Measurements from ENCODE around the gene ARHGAP25.

ARHGAP25 gene

DNA sequence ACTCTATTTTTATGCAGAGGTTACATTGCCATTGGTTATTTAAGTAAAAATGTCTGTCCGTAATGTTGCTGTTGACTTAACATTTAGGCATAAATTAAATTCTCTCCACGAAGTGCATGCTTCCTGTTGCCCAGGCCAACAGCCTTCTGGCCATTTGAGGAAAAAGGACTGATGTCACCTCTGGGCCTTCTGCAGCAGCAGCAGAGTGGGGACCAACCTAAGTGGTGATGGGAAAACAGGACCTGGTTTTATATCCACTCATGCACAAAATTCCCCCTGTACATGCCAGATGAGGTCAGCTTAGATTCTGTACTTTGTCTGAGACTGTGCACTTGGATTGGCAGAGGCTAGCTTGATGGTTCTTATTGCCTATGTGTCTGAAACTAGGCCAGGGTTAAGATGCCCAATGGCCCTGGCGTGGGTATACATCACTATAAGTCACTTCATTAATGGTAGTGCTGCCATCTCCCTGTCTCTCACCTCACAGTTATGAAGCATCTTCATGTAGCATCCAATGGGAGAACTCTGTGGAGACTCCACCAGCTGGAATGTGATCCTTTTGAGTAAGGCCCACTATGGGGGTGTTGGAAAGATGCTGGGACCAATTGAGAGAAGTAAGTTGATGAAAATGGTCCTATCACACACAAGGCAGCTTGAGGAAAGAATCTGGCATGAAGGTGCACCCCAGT is 4.4 kb downstream of the ARHGAP25 start:
- no peak for DNase-seq (ENCODE audit: low read depth)
- TF ChIP-seq, protein P1, sequence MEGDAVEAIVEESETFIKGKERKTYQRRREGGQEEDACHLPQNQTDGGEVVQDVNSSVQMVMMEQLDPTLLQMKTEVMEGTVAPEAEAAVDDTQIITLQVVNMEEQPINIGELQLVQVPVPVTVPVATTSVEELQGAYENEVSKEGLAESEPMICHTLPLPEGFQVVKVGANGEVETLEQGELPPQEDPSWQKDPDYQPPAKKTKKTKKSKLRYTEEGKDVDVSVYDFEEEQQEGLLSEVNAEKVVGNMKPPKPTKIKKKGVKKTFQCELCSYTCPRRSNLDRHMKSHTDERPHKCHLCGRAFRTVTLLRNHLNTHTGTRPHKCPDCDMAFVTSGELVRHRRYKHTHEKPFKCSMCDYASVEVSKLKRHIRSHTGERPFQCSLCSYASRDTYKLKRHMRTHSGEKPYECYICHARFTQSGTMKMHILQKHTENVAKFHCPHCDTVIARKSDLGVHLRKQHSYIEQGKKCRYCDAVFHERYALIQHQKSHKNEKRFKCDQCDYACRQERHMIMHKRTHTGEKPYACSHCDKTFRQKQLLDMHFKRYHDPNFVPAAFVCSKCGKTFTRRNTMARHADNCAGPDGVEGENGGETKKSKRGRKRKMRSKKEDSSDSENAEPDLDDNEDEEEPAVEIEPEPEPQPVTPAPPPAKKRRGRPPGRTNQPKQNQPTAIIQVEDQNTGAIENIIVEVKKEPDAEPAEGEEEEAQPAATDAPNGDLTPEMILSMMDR (conservative IDR thresholded peaks at IDR 0.05; ENCODE audit: low read length), result no peak
- H3K4me3 ChIP-seq (ENCODE audit: low read length), result no peak overlapping the region

DNA sequence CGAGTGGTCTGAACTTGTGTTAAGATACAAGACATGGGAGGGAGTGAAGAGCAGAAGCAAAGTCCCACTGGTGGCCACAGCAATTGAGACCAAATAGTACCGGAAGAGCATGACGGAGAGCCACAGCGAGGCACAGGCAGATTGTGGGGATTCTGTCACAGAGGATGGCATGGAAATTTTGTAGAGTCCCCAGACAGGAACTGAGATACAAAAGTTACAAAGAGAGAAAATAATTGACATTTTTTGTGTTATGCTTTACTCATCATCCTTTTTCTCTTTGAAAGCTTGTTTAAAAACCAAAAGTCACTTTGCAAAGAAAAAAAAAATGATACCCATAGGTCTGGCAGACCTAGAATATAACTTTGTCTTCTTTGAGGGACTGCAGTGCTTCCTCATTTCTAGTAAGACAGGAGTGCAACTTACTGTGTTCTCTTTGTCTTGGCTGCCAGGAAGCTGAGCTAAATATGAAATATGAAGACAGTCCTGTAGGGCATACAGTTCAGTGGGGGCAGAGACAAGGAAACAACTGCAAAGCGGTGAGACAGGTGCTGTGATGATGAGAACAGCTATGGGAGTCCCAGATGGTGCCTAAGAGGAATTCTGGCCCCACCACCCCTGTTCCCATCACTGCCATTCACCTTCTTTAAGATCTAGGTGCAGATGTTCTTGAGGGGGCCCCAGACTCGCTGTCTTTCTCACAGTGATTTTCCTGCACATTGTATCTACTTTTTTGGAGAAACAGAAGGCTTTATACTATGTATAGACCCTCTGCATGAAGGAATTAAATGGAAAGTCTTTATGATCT is 5.2 kb downstream of the ARHGAP25 start:
- no peak overlapping the region for H3K4me3 ChIP-seq (ENCODE audit: low read length)
- TF ChIP-seq, protein P1 (conservative IDR thresholded peaks at IDR 0.05; ENCODE audit: low read length), result no peak
- no peak for DNase-seq (ENCODE audit: low read depth)

DNA sequence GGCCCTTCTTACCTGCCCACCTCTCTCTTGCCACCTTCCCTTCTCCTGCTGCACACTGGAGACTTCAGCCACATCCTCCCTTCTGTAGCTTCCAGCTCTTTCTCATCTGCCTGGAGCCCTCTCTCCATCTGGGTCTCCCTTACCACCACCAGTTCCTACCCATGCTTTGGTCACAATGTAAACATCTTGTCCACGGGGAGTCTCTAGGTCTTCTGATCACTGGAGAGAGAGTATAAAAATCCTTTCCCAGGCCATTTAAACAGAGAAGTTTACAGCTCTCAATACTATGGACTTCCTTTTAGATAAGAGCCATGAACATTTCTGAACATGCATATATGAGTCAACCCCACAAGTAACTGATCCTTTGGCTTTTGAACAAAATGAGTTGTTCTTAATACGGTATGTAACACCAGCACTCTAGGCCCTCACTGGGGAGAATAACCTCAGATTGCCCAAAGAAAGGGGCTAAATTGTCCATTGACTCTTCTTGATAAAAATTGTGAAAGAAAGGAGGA is 5.8 kb downstream of the ARHGAP25 start:
- no peak overlapping the region for H3K4me3 ChIP-seq (ENCODE audit: low read length)
- TF ChIP-seq, protein P1 (conservative IDR thresholded peaks at IDR 0.05; ENCODE audit: low read length), result no peak
- no peak for DNase-seq (ENCODE audit: low read depth)

DNA sequence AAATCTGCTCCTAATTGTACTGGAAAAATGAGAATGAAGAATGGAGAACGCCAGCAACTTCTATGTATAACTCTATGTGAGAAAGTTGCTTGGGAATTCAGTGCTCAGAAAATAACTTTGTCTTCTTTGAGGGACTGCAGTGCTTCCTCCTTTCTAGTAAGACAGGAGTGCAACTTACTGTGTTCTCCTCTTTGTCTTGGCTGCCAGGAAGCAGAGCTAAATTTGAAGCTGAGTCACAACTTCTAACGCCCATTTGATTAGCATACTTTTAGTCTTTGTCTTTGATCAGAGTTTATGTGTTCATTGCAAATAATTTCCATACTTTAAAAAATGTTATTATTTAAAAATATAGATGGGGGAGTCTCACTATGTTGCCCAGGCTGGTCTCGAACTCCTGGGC is 6.6 kb downstream of the ARHGAP25 start:
- TF ChIP-seq, protein P1 (conservative IDR thresholded peaks at IDR 0.05; ENCODE audit: low read length), result no peak
- DNase-seq (ENCODE audit: low read depth), result no peak
- no peak overlapping the region for H3K4me3 ChIP-seq (ENCODE audit: low read length)

DNA sequence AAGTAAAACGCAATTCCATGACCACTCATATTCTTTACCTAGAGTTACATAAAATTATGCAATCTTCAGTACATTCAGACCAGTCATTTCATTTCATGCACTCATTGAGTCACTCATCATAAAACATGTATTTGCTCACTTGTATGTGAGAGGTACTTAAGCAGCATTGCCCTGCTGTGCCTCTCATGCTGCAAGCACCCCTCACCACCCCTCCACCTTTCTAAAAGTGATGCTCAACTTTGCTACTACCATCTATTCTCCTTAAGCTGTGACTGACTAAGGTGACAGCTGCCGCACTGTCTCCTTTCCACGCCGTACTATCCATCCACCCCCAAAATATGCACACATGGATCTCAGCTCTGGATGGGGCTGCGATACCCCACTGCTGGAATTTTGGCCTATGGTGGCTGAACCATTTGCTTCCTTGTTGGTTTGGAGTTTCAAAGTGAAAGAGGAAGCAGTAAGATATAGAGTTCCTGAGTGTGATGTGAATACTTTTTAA is 7.2 kb downstream of the ARHGAP25 start:
- no peak overlapping the region for H3K4me3 ChIP-seq (ENCODE audit: low read length)
- DNase-seq (ENCODE audit: low read depth), result no peak

DNA sequence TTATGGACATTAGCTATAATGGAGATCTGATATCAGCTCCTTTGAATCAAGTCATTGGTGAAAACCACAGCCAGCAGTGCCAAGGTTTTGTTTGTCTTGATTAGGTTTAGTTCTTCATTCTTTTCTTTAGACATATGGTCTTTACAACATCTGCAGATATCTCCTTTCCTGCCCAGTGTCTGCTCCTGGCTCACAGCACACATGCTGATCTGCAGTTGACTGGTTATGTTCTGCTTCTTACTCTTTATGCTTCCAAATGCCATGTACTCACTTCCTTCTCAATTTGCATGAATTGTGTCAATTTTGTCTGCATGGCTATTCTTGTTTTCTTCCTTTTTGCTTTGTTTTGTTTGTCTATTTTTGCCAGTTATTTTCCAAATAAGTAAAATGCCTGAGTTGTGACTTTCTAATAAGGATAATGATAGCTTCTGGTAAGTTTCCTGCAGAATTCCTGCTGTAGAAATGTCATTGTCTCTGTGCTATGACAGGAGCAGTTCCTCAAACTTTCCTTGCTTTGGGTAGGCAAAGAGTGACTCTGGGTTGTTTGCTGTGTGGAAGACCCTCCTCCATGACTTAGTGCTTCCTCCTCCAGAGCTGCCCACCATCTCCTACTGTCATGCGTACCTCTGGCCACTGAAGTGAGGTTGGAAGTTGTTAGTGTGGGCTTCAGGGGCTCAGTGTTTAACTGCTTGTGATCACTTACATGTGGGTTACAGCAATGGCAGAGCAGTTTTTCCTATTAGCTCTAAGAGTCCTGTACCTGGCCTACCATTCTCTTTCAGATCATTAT is 8.2 kb downstream of the ARHGAP25 start:
- DNase-seq (ENCODE audit: low read depth), result no peak
- TF ChIP-seq, protein P1 (conservative IDR thresholded peaks at IDR 0.05; ENCODE audit: low read length), result no peak
- no peak overlapping the region for H3K4me3 ChIP-seq (ENCODE audit: low read length)

More for the DNA sequence above, 7.2 kb downstream of the ARHGAP25 start:
- TF ChIP-seq, protein P1 (conservative IDR thresholded peaks at IDR 0.05; ENCODE audit: low read length), result no peak

Data from AG10803 (cell line).